KOPT-K1 (cell line): ENCODE results near the gene ITPR2.
"Not testable (repeated sequence)": the region's sequence is repeated elsewhere in the genome, so short reads cannot be mapped to it uniquely, and the experiment has no call there.

ENCODE experiments used
- H3K27ac ChIP-seq: fragments of 200-600 bp; sonication (generic); 2 replicates; pipeline ENCODE4 v1.5.1; 2016; ENCODE audit warnings: antibody characterized with exemption, mild to moderate bottlenecking, low read depth, low read length; ENCODE audit not compliant: poor library complexity, severe bottlenecking
- H3K36me3 ChIP-seq: fragments of 200-600 bp; sonication (generic); 2 replicates; pipeline ENCODE4 v1.5.1; 2017; ENCODE audit warnings: antibody characterized with exemption, mild to moderate bottlenecking, low read length, moderate library complexity; ENCODE audit not compliant: insufficient read depth
- H3K9me3 ChIP-seq: fragments of 200-600 bp; sonication (generic); 2 replicates; pipeline ENCODE4 v1.5.1; 2017; ENCODE audit warnings: antibody characterized with exemption, low read length, mild to moderate bottlenecking; ENCODE audit not compliant: insufficient read depth, poor library complexity, severe bottlenecking

Gene ITPR2

GRCh38 chr12:26836201-26836600 lies 3.2 kb upstream of the ITPR2 start:
- no peak overlapping the region for H3K27ac ChIP-seq
- no peaks in the 10 kb centered on the region for H3K9me3 ChIP-seq
- no peaks in the 10 kb centered on the region for H3K36me3 ChIP-seq

GRCh38 chr12:26834503-26835060 lies 1.6 kb upstream of the ITPR2 start:
- H3K9me3 ChIP-seq, H3K36me3 ChIP-seq: not testable (repeated sequence)
- peak overlapping the region; percentile 80 for H3K27ac ChIP-seq

GRCh38 chr12:26833743-26834490 lies 923 bp upstream of the ITPR2 start:
- H3K27ac ChIP-seq: peak overlapping the region; percentile 80
- H3K9me3 ChIP-seq: no peaks in the 10 kb centered on the region
- no peaks in the 10 kb centered on the region for H3K36me3 ChIP-seq

GRCh38 chr12:26831951-26832821 lies 808 bp downstream of the ITPR2 start:
- no peaks in the 10 kb centered on the region for H3K9me3 ChIP-seq
- H3K36me3 ChIP-seq: no peaks in the 10 kb centered on the region
- peak overlapping the region; percentile 80 for H3K27ac ChIP-seq

GRCh38 chr12:26830783-26831551 lies 2.0 kb downstream of the ITPR2 start:
- Histone ChIP-seq H3K36me3 (no peaks in the 10 kb centered on the region), H3K27ac (no peak overlapping the region), H3K9me3 (no peaks in the 10 kb centered on the region)

GRCh38 chr12:26830363-26830762 lies 2.6 kb downstream of the ITPR2 start:
- H3K9me3 ChIP-seq: no peaks in the 10 kb centered on the region
- H3K27ac ChIP-seq: no peak overlapping the region
- H3K36me3 ChIP-seq: no peaks in the 10 kb centered on the region

- Histone ChIP-seq H3K9me3 (no peaks in the 10 kb centered on the region), H3K27ac (no peak overlapping the region), H3K36me3 (no peaks in the 10 kb centered on the region)
Measured at GRCh38 chr12:26828280-26829073, 4.5 kb downstream of the ITPR2 start.

GRCh38 chr12:26826437-26826836 lies 6.6 kb downstream of the ITPR2 start:
- Histone ChIP-seq H3K27ac (no peak overlapping the region), H3K9me3 (no peaks in the 10 kb centered on the region), H3K36me3 (no peaks in the 10 kb centered on the region)

GRCh38 chr12:26825459-26826016 lies 7.5 kb downstream of the ITPR2 start:
- Histone ChIP-seq H3K27ac (no peak overlapping the region), H3K36me3 (no peaks in the 10 kb centered on the region), H3K9me3 (no peaks in the 10 kb centered on the region)

GRCh38 chr12:26823390-26823789 lies 9.6 kb downstream of the ITPR2 start:
- Histone ChIP-seq H3K27ac (no peak overlapping the region), H3K36me3 (no peaks in the 10 kb centered on the region), H3K9me3 (no peaks in the 10 kb centered on the region)

- Histone ChIP-seq H3K36me3 (no peaks in the 10 kb centered on the region), H3K9me3 (no peaks in the 10 kb centered on the region), H3K27ac (no peak overlapping the region)
Measured at GRCh38 chr12:26822026-26822425, 11.0 kb downstream of the ITPR2 start.

GRCh38 chr12:26821212-26821701 lies 11.7 kb downstream of the ITPR2 start:
- Histone ChIP-seq H3K36me3 (no peaks in the 10 kb centered on the region), H3K27ac (no peak overlapping the region), H3K9me3 (no peaks in the 10 kb centered on the region)

- no peak overlapping the region for H3K27ac ChIP-seq
- no peaks in the 10 kb centered on the region for H3K36me3 ChIP-seq
Measured at GRCh38 chr12:26818636-26819035, 14.4 kb downstream of the ITPR2 start.

GRCh38 chr12:26818201-26818600 lies 14.8 kb downstream of the ITPR2 start:
- Histone ChIP-seq H3K36me3 (no peaks in the 10 kb centered on the region), H3K9me3 (no peaks in the 10 kb centered on the region), H3K27ac (no peak overlapping the region)

More at GRCh38 chr12:26818636-26819035, 14.4 kb downstream of the ITPR2 start:
- no peaks in the 10 kb centered on the region for H3K9me3 ChIP-seq
